ENCODE measurements around the gene CLBA1.

Gene CLBA1

DNA sequence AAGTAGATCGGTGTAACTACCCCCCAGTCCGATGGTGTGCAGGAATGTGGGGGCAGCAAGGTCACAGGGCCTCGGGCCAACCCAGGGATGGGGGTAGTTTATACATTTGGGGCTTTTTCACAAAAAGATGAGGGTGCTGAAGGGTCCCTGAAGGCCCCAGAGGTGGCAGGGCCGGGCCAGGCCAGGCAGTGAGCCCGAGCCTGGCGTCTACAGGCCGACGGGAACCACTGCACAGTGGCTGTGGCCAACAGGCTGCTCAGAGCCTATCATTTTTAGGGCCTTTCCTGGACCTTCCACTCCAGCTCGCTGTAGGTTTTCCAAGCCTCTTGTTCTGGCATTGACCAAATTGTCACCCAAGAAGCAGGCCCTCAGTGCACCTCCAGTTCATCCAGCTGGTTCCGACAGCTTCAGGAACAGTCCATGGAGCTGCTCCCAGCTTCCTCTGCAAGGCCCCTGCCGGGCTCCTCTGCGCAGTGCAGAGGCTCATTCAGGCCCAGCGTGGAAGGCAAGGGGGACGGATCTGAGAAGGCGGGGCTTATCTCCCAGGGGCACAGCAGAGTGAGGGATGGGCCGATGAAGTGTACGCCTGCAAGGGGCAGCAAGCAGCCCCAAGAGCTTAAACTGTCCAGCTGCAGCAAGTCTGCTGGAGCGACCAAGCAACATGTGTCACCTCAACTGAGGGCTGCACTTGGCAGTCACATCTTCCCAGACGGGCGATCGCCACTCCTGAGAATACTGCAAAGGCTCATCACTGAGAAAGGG is 21.4 kb downstream of the CLBA1 start:
- no peak for DNase-seq

- DNase-seq, result no peak
Observed at GRCh38 chr14:105007593-105008264, 22.1 kb downstream of the CLBA1 start.

DNA sequence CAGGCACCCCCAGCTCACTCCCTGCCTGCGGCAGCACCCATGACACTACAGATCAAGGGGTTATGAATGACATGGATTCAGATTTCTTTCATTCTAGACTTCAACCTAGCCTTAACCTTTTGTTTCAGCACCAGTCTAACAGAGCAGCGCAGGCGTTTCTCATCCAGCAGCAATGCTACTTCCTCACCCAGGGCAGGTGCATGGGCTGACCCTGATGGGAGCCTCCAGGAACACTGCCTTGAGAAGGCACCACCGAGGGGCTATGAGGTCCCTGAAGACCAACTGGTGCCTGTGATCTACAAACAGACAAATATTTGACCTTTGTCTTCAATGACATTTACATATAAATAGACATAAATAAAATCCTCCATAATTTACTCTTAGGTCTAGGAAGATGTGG is 24.5 kb downstream of the CLBA1 start:
- DNase-seq, result no peak

- DNase-seq, result no peak
Observed at GRCh38 chr14:105010891-105011291, 25.3 kb downstream of the CLBA1 start.

DNA sequence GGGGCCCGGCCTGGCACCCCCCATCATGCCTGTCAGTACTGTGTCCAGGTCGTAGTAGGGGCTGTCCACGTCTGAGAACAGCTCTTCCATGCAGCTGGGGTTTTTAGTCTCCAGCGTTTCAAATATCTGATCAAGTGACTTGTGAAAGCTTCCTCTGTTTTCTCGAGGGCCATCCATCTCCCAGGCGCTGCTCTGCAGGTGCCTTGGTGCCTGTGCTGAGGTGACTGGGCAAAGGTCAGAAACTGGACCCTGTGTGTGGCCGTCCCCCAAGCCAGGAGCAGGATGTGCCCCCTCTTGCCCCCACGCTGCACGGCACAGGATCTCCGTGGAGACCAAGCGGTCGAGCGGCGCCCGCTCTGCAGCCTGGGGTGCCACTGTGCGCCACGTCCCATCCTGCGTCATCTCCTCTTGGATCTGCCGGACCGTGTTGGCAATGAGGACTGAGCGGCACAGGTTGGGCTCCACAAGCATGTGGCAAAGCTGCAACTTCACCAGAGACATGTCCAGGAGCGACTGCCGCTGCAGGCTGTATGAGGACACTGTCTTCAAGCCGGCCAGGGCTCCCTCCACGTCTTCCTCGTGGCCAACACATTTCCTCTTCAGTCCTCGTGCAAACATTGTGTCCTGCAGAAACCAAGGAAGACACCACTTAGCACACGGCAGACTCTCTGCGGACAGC is 25.9 kb downstream of the CLBA1 start:
- DNase-seq, result no peak

DNA sequence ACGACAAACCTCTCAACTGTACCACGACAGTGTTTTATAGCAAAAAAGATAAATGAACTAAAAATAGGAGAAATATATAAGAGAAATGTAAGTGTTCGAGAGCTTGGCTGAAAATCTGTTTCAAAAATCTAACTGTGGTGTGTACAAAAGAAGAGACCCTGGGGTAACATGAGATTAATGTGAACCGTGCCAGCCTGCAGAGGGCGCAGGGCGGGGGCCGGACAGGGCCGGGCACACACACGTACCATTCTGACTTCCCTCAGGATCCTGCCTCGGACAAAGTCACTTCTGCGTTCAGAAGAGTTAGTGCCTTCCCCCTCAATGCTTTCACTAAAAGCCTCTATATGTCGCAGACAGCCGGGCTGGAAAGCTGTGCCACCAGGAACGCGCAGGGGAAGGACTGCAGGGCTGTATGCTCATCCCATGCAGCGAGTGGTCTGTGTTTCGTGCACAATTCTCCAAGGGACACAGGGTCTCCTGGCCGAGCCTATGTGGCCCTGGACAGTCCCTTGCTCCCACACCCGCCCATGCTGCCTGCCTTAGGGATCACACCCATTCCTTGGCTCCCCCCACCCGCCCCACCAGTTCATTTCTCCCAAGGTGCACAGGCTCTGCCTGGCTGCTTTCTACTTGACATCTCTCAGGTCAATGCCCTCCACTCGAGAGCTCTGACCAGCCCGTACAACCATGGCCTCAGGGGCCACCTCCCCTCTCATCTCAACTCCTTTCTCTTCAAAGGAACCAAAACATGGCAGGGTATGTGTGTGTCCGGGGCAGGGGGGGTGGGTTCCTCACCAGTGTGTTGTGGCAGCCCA is 26.8 kb downstream of the CLBA1 start:
- no peak for DNase-seq

GRCh38 chr14:105013150-105013785 is 27.7 kb downstream of the CLBA1 start:
- no peak for DNase-seq

- no peak for DNase-seq
Observed at GRCh38 chr14:105014032-105014431, 28.4 kb downstream of the CLBA1 start.

DNA sequence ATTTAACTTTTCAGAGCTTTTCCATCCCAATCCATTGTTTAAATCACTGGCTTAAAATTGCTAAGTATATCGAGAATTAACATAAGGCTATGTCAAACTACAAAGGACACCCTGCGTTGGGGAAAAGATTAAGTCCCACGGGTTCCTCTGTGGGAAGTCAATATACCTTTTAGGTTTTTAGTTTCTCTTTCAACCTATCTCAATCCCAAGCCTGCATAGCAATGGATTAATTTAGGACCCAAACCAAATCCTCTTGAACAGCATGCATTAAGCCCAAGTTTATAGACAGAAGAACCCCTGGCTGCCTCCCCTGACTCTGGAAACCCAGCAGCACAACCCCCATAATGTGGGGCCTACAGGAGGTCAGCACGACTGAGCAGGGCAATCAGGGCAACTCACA is 29.0 kb downstream of the CLBA1 start:
- no peak for DNase-seq

GRCh38 chr14:105015242-105015641 is 29.7 kb downstream of the CLBA1 start:
- no peak for DNase-seq

- no peak for DNase-seq
Observed at GRCh38 chr14:105015905-105016304, 30.3 kb downstream of the CLBA1 start.

GRCh38 chr14:105018414-105018813 is 32.8 kb downstream of the CLBA1 start:
- no peak for DNase-seq

GRCh38 chr14:105019861-105020814 is 34.5 kb downstream of the CLBA1 start:
- no peak for DNase-seq

DNA sequence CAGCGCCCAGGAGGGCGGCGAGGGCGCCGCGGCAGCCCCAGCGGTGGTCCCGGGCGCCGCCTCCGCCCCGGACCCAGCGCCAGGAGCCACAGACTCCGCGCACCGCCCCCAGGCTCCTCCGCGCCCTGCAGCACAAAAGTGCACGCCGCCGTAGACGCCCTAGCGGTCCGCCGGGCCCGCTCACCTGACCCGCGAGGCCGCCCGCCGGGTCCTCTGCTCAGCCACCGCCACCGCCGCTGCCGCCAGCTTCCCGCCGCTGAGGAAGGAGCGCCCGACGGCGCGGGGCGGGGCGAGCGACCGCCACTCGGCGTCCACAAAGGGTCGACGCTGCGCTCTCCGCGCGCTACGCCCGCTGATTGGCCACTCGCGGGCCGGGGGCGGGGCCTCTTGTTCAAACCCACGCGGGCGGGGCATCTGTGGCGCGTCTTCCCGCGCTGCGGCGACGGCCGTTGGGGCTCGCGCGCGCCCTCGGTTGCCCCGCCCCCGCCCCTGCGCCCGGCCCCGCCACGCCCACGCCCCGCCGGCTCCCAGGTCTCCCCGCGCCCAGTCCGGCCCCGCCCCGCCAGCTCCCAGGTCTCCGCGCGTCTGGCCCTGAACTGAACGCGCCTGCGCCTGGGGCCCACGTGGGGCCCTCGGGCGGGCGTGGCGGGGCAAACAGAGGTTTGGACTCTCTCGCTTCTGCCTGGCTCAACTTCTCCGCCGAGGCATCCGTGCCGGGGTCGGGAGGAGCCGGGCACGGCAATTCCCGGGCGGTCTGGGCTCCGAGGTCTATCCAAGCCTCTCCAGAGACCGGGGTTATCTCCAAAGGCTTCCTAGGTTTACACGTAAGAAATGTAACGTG is 35.4 kb downstream of the CLBA1 start, which contains the start of gene CDCA4:
CDCA4 (minus strand) TSS at position 269 of the 841 bp plus-strand sequence. CDS start 9,154 bp downstream, outside the sequence.
- DNase-seq, result peak; percentile 63

GRCh38 chr14:105021656-105022275 is 36.2 kb downstream of the CLBA1 start:
- no peak for DNase-seq

DNA sequence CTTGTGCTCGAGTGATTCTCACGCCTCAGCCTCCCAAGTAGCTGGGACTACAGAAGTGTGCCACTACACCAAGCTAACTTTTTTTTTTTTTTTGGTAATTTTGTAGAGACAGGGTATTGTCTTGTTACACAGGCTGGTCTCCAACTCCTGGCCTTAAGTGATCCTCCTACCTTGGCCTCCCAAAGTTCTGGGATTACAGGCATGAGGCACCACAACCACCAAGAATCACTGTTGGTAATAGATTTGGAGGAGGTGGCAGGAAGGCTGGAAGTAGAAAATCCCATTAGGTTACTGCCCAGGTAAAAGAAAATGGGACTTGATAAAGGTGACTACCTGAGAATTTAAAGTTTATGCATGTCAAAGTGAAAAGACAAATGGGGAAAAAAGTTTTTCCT is 36.7 kb downstream of the CLBA1 start:
- DNase-seq, result no peak

GRCh38 chr14:105023144-105023543 is 37.6 kb downstream of the CLBA1 start:
- no peak for DNase-seq

DNA sequence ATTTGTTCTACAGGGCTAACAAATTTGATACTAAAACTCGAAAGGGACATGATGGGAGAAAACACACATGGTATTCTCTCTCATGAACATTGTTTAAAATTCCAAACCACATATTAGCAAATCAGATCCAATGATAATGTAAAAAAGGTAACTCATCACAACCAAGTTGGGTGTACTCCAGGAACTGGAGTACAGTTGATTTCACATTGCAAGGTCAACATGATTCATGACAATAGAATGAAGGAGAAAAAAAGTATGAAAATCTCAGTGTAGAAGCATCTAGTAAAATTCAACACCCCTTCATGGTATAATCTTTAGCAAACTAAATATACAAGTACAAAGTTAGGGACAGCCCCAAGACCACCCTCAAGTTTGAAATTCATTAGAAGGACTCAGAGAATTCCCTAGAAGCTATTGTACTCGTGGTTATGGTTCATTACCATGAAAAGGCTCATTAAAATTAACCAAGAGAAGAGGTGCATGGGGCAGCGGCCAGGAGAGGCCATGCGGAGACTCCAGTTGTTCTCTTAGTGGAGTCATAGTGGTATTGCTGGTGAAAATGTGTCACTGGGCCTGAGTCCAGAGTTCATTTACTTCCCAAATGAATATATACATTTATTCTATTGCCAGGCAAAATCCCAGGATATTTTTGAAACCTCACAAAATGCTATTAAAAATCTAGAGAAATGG is 38.3 kb downstream of the CLBA1 start:
- no peak for DNase-seq

DNA sequence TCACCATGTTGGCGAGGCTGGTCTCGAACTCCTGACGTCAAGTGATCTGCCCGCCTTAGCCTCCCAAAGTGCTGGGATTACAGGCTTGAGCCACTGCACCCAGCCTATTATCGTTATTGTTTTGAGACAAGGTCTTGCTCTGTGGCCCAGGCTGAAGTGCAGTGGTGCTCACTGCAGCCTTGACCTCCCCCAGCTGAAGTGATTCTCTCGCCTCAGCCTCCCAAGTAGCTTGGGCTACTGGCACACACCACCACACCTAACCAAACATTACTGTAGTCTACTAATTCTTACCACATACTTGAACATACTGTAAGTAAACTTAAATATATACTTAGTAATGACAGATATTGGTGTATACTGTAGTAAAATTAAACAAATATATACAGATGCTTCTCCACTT is 39.8 kb downstream of the CLBA1 start:
- DNase-seq, result no peak
